Measurements from ENCODE around the gene DUXB.

- no peak for TF ChIP-seq ZNF112 (tag by site-specific recombination; IDR thresholded peaks at IDR 0.05)
- no peak for TF ChIP-seq CTCF (tag by site-specific recombination; IDR thresholded peaks at IDR 0.05)
- no peak for TF ChIP-seq ZNF121 (tag by site-specific recombination; IDR thresholded peaks at IDR 0.05)
- TF ChIP-seq ZNF423 (tag by site-specific recombination; IDR thresholded peaks at IDR 0.05), result no peak
- no peak for TF ChIP-seq ZNF274 (IDR thresholded peaks at IDR 0.05; ENCODE audit: low read length)
- no peak for TF ChIP-seq ZNF274 (tag by site-specific recombination; IDR thresholded peaks at IDR 0.05; ENCODE audit: borderline replicate concordance)
- TF ChIP-seq ZFHX2 (tag by site-specific recombination; conservative IDR thresholded peaks at IDR 0.05), result no peak
Measured at GRCh38 chr16:75742424-75743047, 41.3 kb upstream of the DUXB start.

Data from HEK293 (cell line).